Thymus (tissue), 11 donors: ENCODE measurements around the gene EPB41L2. TPM values are rescaled to one million over a fixed set of nuclear protein-coding genes. Genes with fewer than 3 reads are reported as not detected.

Source experiments
- DNase-seq, 9 donors: peaks; one replicate each; pipeline ENCODE4 v3.0.0-alpha.2; 2013; ENCODE audit warnings: low spot score in 9 of 9, low read depth in 6 of 9, missing footprints in 1 of 9
- H3K27ac ChIP-seq, 2 donors: one replicate each; pipeline ENCODE4 v1.5.1; 2013; ENCODE audit warnings: control low read depth in 1 of 2, low read depth in 1 of 2, low read length in 1 of 2, mild to moderate bottlenecking in 1 of 2, moderate library complexity in 1 of 2
- H3K27me3 ChIP-seq, 2 donors: one replicate each; pipeline ENCODE4 v1.5.1; 2013; ENCODE audit warnings: low read length in 1 of 2; ENCODE audit not compliant: control insufficient read depth in 2 of 2, insufficient read depth in 1 of 2
- H3K36me3 ChIP-seq, 2 donors: one replicate each; pipeline ENCODE4 v1.5.1; 2013; ENCODE audit warnings: low read length in 1 of 2, mild to moderate bottlenecking in 1 of 2, moderate library complexity in 1 of 2; ENCODE audit not compliant: control insufficient read depth in 2 of 2, insufficient read depth in 2 of 2
- H3K4me1 ChIP-seq, 2 donors: one replicate each; pipeline ENCODE4 v1.5.1; 2013; ENCODE audit warnings: low read length in 2 of 2; ENCODE audit not compliant: control insufficient read depth in 2 of 2, insufficient read depth in 2 of 2
- H3K4me3 ChIP-seq, 2 donors: one replicate each; pipeline ENCODE4 v1.5.1; 2013; ENCODE audit warnings: low read length in 2 of 2, control low read depth in 1 of 2, mild to moderate bottlenecking in 1 of 2
- H3K9me3 ChIP-seq, 2 donors: one replicate each; pipeline ENCODE4 v1.5.1; 2013; ENCODE audit warnings: low read length in 1 of 2, mild to moderate bottlenecking in 1 of 2; ENCODE audit not compliant: control insufficient read depth in 2 of 2, insufficient read depth in 1 of 2
- WGBS: extraction: QIAGEN DNeasy Blood & Tissue Kit; methylation state at CpG from one replicate; pipeline ENCODE4 v1.1.7; 2013; 5-methylcytosine and 5-hydroxymethylcytosine counted together
- polyA plus RNA-seq: library from polyadenylated mRNA; stranded (reverse); fragments of 200-250 nt; gene quantifications from one replicate; pipeline ENCODE4 v1.2.3, GENCODE V29; 2013
- total RNA-seq: library from RNA; stranded (reverse); fragments of 120-200 nt; gene quantifications from one replicate; pipeline ENCODE4 v1.2.4, GENCODE V29; 2013
- donor health status: healthy.

The EPB41L2 gene
- total and polyA plus RNA-seq, 2 donors = 19.1 to 22.4 TPM

DNA sequence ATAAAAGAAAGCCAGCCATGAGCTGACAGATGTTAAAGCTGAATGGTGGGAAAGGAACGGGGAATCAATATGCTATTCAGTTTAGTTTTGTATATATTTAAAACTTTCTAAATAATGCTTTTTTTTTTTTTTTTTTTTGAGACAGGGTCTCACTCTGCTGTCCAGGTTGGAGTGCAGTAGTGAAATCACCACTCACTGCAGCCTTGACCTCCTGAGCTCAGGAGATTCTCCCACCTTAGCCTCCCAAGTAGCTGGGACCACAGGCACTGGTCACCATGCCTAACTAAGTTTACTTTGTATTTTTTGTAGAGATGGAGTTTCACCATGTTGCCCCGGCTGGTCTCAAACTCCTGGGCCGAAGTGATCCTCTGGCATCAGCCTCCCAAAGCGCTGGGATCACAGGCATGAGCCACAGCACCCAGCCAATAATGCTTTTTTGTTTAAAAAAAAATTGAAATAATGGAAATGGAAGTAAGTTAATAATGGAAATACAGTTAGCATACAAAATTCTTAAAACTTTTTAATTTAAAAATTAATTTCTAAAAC is 19.1 kb downstream of the EPB41L2 start:
- Histone ChIP-seq H3K9me3 (no peaks in the 10 kb centered on the region), H3K36me3 (no peaks in the 10 kb centered on the region), H3K4me3 (no peak overlapping the region), H3K4me1 (no peaks in the 10 kb centered on the region), H3K27ac (no peak overlapping the region), H3K27me3 (no peaks in the 10 kb centered on the region)
- WGBS = 84% methylated on average over 4 of the region's 4 CpGs
- no peak for DNase-seq

DNA sequence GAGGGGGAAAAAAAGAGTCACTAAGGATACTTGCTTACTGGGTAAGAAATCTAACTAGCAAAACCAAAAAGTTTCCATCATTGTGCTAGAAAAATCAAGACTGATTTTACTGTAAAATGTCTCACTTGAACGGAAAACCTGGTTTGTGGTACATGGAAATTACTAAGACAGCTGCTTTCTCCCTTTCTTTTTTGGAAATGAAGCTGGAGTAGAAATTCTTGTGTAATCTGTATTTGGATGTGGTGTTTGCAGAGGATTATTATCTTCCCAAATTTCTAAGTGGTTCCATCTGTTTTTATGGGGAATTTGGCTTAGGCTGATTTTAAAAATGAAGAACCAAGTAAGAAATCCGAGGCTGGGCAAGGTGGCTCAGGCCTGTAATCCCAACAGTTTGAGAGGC is 20.4 kb downstream of the EPB41L2 start:
- Histone ChIP-seq H3K4me3 (no peak overlapping the region), H3K36me3 (no peaks in the 10 kb centered on the region), H3K4me1 (no peaks in the 10 kb centered on the region), H3K27ac (no peak overlapping the region), H3K9me3 (no peaks in the 10 kb centered on the region), H3K27me3 (no peaks in the 10 kb centered on the region)
- WGBS = 96% methylated on average over 2 of the region's 2 CpGs
- DNase-seq = no peak

DNA sequence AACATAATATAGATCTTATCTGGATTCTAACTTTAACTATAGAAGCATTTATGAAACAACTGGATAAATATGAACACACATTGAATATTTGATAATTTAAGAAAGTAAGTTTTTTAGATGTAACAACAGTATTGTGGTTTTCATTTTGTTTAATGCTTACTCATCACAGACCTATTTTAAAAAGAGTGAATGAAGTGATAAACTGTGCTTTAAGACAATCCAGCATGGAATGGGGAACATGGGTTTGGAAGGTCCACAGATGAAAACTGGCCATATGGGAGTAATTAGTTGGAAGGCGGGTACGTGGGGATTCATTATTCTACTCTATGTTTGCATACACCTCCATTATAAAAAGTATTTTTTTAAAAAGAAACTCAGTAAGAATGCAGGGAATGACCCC is 21.2 kb downstream of the EPB41L2 start:
- H3K27ac ChIP-seq = no peak overlapping the region

DNA sequence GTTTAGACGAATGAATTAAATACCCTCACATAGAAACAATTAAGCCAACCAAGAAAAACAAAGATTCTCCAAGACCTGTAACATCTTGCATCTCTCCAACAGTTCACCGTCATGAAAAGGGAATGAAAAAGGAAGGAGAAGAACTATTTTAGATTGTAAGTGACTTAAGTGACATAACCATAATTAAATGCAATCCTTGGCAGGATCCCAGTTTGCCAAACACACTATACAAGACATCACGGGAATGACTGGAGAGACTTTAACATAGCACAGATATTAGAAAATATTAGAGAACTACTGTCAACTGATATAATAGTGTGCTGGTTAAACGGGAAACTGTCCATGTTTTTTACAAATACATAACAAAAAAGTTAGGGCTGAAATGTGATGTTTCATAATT is 22.2 kb downstream of the EPB41L2 start:
- H3K27ac ChIP-seq = no peak overlapping the region
- H3K27me3 ChIP-seq = no peaks in the 10 kb centered on the region
- no peaks in the 10 kb centered on the region for H3K9me3 ChIP-seq
- H3K4me3 ChIP-seq = no peak overlapping the region
- no peaks in the 10 kb centered on the region for H3K36me3 ChIP-seq
- no peak for DNase-seq
- 97% methylated on average over 4 of the region's 4 CpGs for WGBS
- H3K4me1 ChIP-seq = no peaks in the 10 kb centered on the region

More for the DNA sequence above, 21.2 kb downstream of the EPB41L2 start:
- no peak for DNase-seq
- Histone ChIP-seq H3K4me3 (no peak overlapping the region), H3K36me3 (no peaks in the 10 kb centered on the region), H3K4me1 (no peaks in the 10 kb centered on the region), H3K27me3 (no peaks in the 10 kb centered on the region), H3K9me3 (no peaks in the 10 kb centered on the region)
- 98% methylated on average over 2 of the region's 2 CpGs for WGBS

DNA sequence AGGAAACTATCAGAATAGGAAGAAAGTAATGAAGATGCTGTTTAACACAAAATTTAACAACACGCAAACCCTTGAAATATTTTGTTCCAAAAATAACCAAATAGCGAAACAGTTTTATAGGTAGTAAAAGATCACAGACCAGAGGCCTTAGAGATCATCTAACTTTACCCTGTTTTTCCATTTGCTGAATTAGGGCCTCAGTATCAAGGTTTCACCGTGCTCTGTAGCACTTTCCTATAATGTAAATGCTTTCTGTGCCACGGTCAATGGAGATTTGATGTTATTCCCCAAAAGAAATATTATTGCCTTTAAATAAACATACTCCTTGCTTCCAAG is 23.7 kb downstream of the EPB41L2 start:
- H3K27me3 ChIP-seq = no peaks in the 10 kb centered on the region
- DNase-seq = no peak
- no peaks in the 10 kb centered on the region for H3K36me3 ChIP-seq
- H3K4me3 ChIP-seq = no peak overlapping the region
- WGBS = 98% methylated on average over 4 of the region's 4 CpGs
- H3K9me3 ChIP-seq = no peaks in the 10 kb centered on the region
- H3K4me1 ChIP-seq = no peaks in the 10 kb centered on the region
- H3K27ac ChIP-seq = no peak overlapping the region

DNA sequence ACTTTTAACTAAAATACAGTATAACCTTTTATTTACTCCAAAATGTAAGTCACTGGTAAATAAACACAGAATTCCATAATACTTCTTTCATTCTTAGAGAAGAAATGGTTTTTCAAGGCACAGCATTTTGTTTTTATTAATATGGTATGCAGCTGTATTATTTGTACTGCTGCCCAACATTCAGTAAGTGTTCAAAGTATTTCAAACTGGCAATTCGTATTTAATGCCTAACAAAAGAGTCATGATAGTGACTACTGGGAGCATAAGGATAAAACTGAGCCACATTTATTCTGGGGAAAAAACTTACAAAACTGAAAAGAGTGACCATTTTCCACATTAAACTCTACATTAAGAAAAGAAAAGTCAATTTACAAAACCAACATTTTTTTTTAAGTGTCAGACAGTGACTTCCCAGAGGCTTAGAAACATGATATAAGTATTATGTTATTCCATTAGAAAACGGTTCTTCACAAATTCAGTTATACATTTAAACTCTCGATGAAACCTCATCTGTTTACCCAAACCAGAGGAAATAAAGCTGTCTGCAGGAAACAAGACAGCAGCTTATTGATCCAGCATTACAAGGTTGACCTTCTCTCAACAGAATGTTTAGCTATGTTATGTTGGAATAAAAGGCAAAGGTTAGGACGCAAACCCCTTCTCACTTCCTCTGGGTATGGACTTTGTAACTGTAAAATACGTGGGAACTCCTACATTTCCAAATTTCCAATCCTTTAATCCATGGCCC is 24.3 kb downstream of the EPB41L2 start:
- H3K4me1 ChIP-seq = no peaks in the 10 kb centered on the region
- no peak overlapping the region for H3K27ac ChIP-seq
- no peaks in the 10 kb centered on the region for H3K9me3 ChIP-seq
- no peaks in the 10 kb centered on the region for H3K36me3 ChIP-seq
- H3K27me3 ChIP-seq = no peaks in the 10 kb centered on the region
- DNase-seq = no peak
- 96% methylated on average over 5 of the region's 5 CpGs for WGBS
- no peak overlapping the region for H3K4me3 ChIP-seq

DNA sequence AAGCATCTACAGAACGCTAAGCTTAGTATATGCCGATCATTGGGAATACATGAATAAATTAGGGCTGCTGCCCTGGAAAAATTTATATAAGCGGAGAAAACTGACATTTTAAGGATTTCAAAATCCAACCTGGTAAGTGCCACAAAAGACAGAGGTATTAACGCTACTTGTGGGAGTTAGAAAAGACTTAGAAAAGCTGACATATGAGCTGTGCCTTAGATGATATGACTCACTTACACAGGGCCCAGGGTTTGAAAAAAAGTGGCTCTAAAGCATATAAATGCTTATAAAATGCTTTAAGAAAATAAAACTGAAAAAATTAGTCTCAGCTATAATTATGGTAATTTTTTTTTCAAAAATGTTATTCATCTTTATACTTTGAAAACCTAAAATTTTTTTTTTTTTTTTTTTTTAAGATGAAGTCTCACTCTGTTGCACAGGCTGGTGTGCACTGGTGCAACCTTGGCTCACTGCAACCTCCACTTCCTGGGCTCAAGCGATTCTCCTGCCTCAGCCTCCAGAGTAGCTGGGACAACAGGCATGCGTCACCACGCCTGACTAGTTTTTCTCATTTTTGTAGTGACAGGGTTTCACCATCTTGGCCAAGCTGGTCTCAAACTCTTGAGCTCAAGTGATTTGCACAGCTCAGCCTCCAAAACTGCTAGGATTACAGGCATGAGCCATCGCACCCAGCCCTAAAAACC is 25.7 kb downstream of the EPB41L2 start:
- WGBS = 94% methylated on average over 8 of the region's 8 CpGs

DNA sequence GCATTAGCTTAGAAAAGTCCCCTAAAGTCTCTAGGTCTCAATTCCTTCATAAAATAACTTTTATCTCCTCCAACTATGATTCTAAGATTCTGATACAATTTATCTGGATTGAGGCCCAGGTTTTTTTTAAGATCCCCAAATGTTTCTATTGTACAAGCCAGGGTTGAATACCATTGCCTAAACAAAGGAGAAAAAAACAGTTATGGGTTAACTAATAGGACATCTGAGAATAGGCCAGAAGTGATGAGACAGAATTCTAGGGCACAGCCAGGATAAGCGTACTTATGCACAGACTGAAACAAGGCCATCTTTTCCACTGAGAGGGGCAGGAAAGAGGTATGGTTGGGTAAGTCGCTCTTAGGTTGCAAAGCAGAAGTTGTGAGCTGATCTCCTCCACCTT is 26.4 kb downstream of the EPB41L2 start:
- no peak for DNase-seq
- H3K4me1 ChIP-seq = no peaks in the 10 kb centered on the region
- H3K9me3 ChIP-seq = no peaks in the 10 kb centered on the region
- no peaks in the 10 kb centered on the region for H3K27me3 ChIP-seq
- 94% methylated on average over 2 of the region's 2 CpGs for WGBS
- no peak overlapping the region for H3K27ac ChIP-seq
- H3K36me3 ChIP-seq = no peaks in the 10 kb centered on the region
- H3K4me3 ChIP-seq = no peak overlapping the region

More for the DNA sequence above, 25.7 kb downstream of the EPB41L2 start:
- Histone ChIP-seq H3K4me1 (no peaks in the 10 kb centered on the region), H3K27ac (no peak overlapping the region), H3K9me3 (no peaks in the 10 kb centered on the region), H3K27me3 (no peaks in the 10 kb centered on the region), H3K4me3 (no peak overlapping the region), H3K36me3 (no peaks in the 10 kb centered on the region)
- DNase-seq = no peak

DNA sequence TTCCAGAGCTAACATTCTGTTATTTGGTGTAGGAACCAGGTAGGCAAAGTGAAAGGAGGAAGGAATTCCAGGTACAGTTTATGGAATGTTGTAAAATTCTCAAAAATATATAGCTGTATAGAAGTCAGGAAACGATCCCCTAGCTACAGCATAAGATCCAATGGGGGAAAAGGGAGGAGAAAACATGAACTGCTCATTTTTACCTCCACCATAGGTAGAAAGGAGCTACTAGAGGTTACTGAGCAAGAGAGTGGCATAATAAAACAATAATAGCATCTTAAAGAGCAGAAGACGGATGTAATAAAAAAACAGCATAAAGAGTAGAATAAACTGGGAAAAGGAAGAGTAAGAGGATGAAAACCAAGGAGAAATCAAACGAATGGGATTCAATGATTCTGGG is 26.9 kb downstream of the EPB41L2 start:
- Histone ChIP-seq H3K9me3 (no peaks in the 10 kb centered on the region), H3K27ac (no peak overlapping the region), H3K4me3 (no peak overlapping the region), H3K36me3 (no peaks in the 10 kb centered on the region), H3K27me3 (no peaks in the 10 kb centered on the region), H3K4me1 (no peaks in the 10 kb centered on the region)
- no peak for DNase-seq
- WGBS = 95% methylated on average over 3 of the region's 3 CpGs
